GM18502 (cell line): ENCODE results near the gene ANAPC2.

Experiments
- ATAC-seq: cut with Tn5 transposase; IDR thresholded peaks from one replicate; pipeline ENCODE4 v1.9.1; 2021; ENCODE audit warnings: mild to moderate bottlenecking; ENCODE audit not compliant: unreplicated experiment, poor library complexity

The ANAPC2 gene

GRCh38 chr9:137227054-137227852, 38.9 kb upstream of the ANAPC2 start, which contains the start of gene RNF224:
Gene RNF224 (plus strand): TSS chr9:137227502. CDS start chr9:137228336, 834 bp downstream.
- no peak for ATAC-seq

- ATAC-seq: no peak
These were observed 38.1 kb upstream of the ANAPC2 start for GRCh38 chr9:137226338-137227053.

GRCh38 chr9:137225699-137226331, 37.5 kb upstream of the ANAPC2 start:
- no peak for ATAC-seq

- ATAC-seq: no peak
These were observed 36.7 kb upstream of the ANAPC2 start, which contains the start of gene CYSRT1 for GRCh38 chr9:137224830-137225694. Gene CYSRT1 (plus strand): TSS chr9:137225174. CDS start chr9:137225622, 448 bp downstream.

GRCh38 chr9:137223078-137223970, 35.0 kb upstream of the ANAPC2 start:
- peak; percentile 57 for ATAC-seq

GRCh38 chr9:137222190-137223077, 34.1 kb upstream of the ANAPC2 start, which contains the start of gene RNF208:
Gene RNF208 (minus strand): TSS chr9:137222240. CDS start chr9:137221212, 1,028 bp downstream.
- no peak for ATAC-seq

- no peak for ATAC-seq
These were observed 33.2 kb upstream of the ANAPC2 start for GRCh38 chr9:137221506-137222111.

- no peak for ATAC-seq
These were observed 32.7 kb upstream of the ANAPC2 start for GRCh38 chr9:137221095-137221505.

- ATAC-seq: no peak
These were observed 32.1 kb upstream of the ANAPC2 start for GRCh38 chr9:137220317-137221094.

- ATAC-seq: no peak
These were observed 31.5 kb upstream of the ANAPC2 start for GRCh38 chr9:137219757-137220316.

GRCh38 chr9:137218754-137219271, 30.5 kb upstream of the ANAPC2 start:
- no peak for ATAC-seq

GRCh38 chr9:137218212-137218753, 29.9 kb upstream of the ANAPC2 start:
- no peak for ATAC-seq

GRCh38 chr9:137217276-137218211, 29.2 kb upstream of the ANAPC2 start:
- ATAC-seq: no peak

GRCh38 chr9:137216188-137216965, 28.0 kb upstream of the ANAPC2 start:
- ATAC-seq: no peak
